ENCODE measurements around the gene CHRNE.
"Not testable (repeated sequence)": the region's sequence is repeated elsewhere in the genome, so short reads cannot be mapped to it uniquely, and the experiment has no call there.

DNA sequence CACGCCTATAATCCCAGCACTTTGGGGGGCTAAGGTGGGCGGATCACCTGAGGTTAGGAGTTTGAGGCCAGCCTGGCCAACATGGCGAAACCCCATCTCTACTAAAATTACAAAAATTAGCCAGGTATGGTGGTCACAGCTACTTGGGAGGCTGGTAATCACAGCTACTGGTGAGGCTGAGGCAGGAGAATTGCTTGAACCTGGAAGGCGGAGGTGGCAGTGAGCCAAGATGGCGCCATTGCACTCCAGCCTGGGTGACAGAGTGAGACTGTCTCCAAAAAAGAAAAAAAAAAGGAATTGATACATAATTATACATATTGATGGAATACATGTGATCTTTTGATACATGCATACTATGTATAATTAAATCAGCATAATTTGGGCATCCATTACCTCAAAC lies 35.4 kb downstream of the CHRNE start:
- TF ChIP-seq, protein P1, sequence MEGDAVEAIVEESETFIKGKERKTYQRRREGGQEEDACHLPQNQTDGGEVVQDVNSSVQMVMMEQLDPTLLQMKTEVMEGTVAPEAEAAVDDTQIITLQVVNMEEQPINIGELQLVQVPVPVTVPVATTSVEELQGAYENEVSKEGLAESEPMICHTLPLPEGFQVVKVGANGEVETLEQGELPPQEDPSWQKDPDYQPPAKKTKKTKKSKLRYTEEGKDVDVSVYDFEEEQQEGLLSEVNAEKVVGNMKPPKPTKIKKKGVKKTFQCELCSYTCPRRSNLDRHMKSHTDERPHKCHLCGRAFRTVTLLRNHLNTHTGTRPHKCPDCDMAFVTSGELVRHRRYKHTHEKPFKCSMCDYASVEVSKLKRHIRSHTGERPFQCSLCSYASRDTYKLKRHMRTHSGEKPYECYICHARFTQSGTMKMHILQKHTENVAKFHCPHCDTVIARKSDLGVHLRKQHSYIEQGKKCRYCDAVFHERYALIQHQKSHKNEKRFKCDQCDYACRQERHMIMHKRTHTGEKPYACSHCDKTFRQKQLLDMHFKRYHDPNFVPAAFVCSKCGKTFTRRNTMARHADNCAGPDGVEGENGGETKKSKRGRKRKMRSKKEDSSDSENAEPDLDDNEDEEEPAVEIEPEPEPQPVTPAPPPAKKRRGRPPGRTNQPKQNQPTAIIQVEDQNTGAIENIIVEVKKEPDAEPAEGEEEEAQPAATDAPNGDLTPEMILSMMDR (IDR thresholded peaks at IDR 0.05), result not testable (repeated sequence)
- not testable (repeated sequence) for TF ChIP-seq EZH2 (IDR thresholded peaks at IDR 0.05; ENCODE audit: borderline replicate concordance, insufficient read depth, low read depth, low read length, poor library complexity, severe bottlenecking)

All from B cell (primary cell).